Measurements from ENCODE around the gene PRKG1.

DNA sequence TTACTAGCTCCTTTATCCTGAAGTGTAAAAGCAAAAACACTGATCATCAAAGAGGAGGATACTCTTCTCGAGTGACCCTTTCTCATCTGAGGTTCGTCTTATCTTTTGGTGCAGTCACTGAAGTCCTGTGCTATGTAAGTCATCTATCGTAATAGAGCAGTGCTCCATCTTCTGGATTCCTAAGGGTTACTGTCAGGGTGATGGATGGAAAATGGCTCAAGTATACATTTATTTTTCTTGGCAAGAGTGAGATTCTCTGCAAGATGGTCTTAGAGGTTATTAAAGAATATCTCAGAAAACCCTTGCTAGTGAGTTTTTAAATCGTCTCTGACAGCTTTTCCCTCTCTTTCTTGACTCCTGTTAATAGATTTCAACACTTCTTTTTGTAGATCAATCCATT is 12.4 kb downstream of the PRKG1 start:
- TF ChIP-seq, protein P1, sequence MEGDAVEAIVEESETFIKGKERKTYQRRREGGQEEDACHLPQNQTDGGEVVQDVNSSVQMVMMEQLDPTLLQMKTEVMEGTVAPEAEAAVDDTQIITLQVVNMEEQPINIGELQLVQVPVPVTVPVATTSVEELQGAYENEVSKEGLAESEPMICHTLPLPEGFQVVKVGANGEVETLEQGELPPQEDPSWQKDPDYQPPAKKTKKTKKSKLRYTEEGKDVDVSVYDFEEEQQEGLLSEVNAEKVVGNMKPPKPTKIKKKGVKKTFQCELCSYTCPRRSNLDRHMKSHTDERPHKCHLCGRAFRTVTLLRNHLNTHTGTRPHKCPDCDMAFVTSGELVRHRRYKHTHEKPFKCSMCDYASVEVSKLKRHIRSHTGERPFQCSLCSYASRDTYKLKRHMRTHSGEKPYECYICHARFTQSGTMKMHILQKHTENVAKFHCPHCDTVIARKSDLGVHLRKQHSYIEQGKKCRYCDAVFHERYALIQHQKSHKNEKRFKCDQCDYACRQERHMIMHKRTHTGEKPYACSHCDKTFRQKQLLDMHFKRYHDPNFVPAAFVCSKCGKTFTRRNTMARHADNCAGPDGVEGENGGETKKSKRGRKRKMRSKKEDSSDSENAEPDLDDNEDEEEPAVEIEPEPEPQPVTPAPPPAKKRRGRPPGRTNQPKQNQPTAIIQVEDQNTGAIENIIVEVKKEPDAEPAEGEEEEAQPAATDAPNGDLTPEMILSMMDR (IDR thresholded peaks at IDR 0.05; ENCODE audit: insufficient read depth, low read length, poor library complexity, severe bottlenecking): no peak
- TF ChIP-seq EZH2phosphoT487 (conservative IDR thresholded peaks at IDR 0.05; ENCODE audit: low read length): no peak
